Neural progenitor cell (in vitro differentiated cells): ENCODE results near the gene HS2ST1.

Experiments used
- EZH2 ChIP-seq: fragments of 200-600 bp; sonication (generic); IDR thresholded peaks from 2 replicates; pipeline ENCODE4 v1.6.1; 2017; ENCODE audit warnings: antibody characterized with exemption, mild to moderate bottlenecking, moderate library complexity
- TF ChIP-seq, protein P1 (sequence below): fragments of 200-600 bp; sonication (generic); IDR thresholded peaks from 2 replicates; pipeline ENCODE4 v1.5.1; 2017; ENCODE audit warnings: antibody characterized with exemption, mild to moderate bottlenecking

DNA sequence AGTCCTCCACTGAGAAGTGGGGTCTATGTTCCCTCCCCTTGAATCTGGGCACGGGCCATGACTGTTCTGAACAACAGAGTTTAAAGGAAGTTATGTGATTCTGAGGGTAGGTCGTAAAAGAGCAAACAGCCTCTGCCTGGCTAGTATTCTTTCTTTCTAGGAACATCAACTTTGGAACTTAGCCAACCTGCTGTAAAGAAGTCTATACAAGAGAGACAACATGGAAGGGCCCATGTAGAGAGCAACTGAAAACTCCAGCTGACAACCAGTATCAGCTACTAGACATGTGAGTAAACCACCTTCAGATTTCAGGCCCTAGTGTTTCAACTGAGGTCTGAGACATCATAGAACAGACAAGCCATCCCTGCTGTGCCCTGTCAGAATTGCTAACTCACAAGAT lies 8.0 kb upstream of the HS2ST1 start:
- TF ChIP-seq, protein P1, sequence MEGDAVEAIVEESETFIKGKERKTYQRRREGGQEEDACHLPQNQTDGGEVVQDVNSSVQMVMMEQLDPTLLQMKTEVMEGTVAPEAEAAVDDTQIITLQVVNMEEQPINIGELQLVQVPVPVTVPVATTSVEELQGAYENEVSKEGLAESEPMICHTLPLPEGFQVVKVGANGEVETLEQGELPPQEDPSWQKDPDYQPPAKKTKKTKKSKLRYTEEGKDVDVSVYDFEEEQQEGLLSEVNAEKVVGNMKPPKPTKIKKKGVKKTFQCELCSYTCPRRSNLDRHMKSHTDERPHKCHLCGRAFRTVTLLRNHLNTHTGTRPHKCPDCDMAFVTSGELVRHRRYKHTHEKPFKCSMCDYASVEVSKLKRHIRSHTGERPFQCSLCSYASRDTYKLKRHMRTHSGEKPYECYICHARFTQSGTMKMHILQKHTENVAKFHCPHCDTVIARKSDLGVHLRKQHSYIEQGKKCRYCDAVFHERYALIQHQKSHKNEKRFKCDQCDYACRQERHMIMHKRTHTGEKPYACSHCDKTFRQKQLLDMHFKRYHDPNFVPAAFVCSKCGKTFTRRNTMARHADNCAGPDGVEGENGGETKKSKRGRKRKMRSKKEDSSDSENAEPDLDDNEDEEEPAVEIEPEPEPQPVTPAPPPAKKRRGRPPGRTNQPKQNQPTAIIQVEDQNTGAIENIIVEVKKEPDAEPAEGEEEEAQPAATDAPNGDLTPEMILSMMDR, result no peak
- no peak for TF ChIP-seq EZH2
